ENCODE data around the gene ARID5A. TPM values are rescaled to one million over a fixed set of nuclear protein-coding genes. Genes with fewer than 3 reads are reported as not detected.
"Not testable (repeated sequence)": the region's sequence is repeated elsewhere in the genome, so short reads cannot be mapped to it uniquely, and the experiment has no call there.

The ARID5A gene
- total RNA-seq, 1 experiment from 2014 or later: 9.3 TPM

GRCh38 chr2:96498021-96498431 is 38.5 kb upstream of the ARID5A start:
- DNase-seq: no peak
- H3K27me3 Mint-ChIP-seq (ENCODE audit: unreplicated experiment): no peaks in the 10 kb centered on the region
- H3K4me3 Mint-ChIP-seq (ENCODE audit: low read depth, unreplicated experiment): no peak overlapping the region
- CTCF ChIA-PET: no interaction called here
- peaks cover 26% of the 10 kb centered on the region for H3K36me3 Mint-ChIP-seq (ENCODE audit: insufficient read depth, unreplicated experiment)
- H3K27ac Mint-ChIP-seq (ENCODE audit: unreplicated experiment): no peak overlapping the region
- intact Hi-C loops (cut with micrococcal nuclease; ENCODE audit: unreplicated experiment): no loop called here
- TF ChIP-seq CTCF (IDR thresholded peaks at IDR 0.05; ENCODE audit: unreplicated experiment): no peak
- peaks cover 6% of the 10 kb centered on the region for H3K9me3 Mint-ChIP-seq (ENCODE audit: low read depth, unreplicated experiment)
- peaks cover 27% of the 10 kb centered on the region for H3K4me1 Mint-ChIP-seq (ENCODE audit: low read depth, unreplicated experiment)
- no TSS peak for BruUV-seq (replicated peaks)

GRCh38 chr2:96498611-96499010 is 37.9 kb upstream of the ARID5A start:
- H3K27ac Mint-ChIP-seq (ENCODE audit: unreplicated experiment); DNase-seq; intact Hi-C loops (cut with micrococcal nuclease; ENCODE audit: unreplicated experiment); H3K27me3 Mint-ChIP-seq (ENCODE audit: unreplicated experiment); H3K4me3 Mint-ChIP-seq (ENCODE audit: low read depth, unreplicated experiment); H3K9me3 Mint-ChIP-seq (ENCODE audit: low read depth, unreplicated experiment); CTCF ChIA-PET: not testable (repeated sequence)
- Mint-ChIP-seq H3K4me1 (ENCODE audit: low read depth, unreplicated experiment) (peaks cover 22% of the 10 kb centered on the region), H3K36me3 (ENCODE audit: insufficient read depth, unreplicated experiment) (peaks cover 26% of the 10 kb centered on the region)
- TSS peak; percentile 1 for BruUV-seq (replicated peaks)

- Mint-ChIP-seq H3K27ac (ENCODE audit: unreplicated experiment) (no peak overlapping the region), H3K4me1 (ENCODE audit: low read depth, unreplicated experiment) (peaks cover 22% of the 10 kb centered on the region), H3K4me3 (ENCODE audit: low read depth, unreplicated experiment) (no peak overlapping the region), H3K36me3 (ENCODE audit: insufficient read depth, unreplicated experiment) (peaks cover 26% of the 10 kb centered on the region), H3K9me3 (ENCODE audit: low read depth, unreplicated experiment) (peaks cover 6% of the 10 kb centered on the region), H3K27me3 (ENCODE audit: unreplicated experiment) (no peaks in the 10 kb centered on the region)
- no peak for TF ChIP-seq CTCF (IDR thresholded peaks at IDR 0.05; ENCODE audit: unreplicated experiment)
- intact Hi-C loops (cut with micrococcal nuclease; ENCODE audit: unreplicated experiment): no loop called here
- CTCF ChIA-PET: interaction anchor here (1.1 kb wide), 1 partner anchor 8 kb away, joined by 3 read pairs; no protein-coding TSS in a partner anchor
- no TSS peak for BruUV-seq (replicated peaks)
- DNase-seq: no peak
These were observed 37.2 kb upstream of the ARID5A start for GRCh38 chr2:96499061-96499960.

- no TSS peak for BruUV-seq (replicated peaks)
- TF ChIP-seq CTCF (IDR thresholded peaks at IDR 0.05; ENCODE audit: unreplicated experiment): no peak
- peaks cover 1% of the 10 kb centered on the region for H3K9me3 Mint-ChIP-seq (ENCODE audit: low read depth, unreplicated experiment)
- CTCF ChIA-PET: no interaction called here
- peaks cover 33% of the 10 kb centered on the region for H3K36me3 Mint-ChIP-seq (ENCODE audit: insufficient read depth, unreplicated experiment)
- no peak for DNase-seq
- H3K4me1 Mint-ChIP-seq (ENCODE audit: low read depth, unreplicated experiment): peaks cover 24% of the 10 kb centered on the region
- intact Hi-C loops (cut with micrococcal nuclease; ENCODE audit: unreplicated experiment): no loop called here
- H3K4me3 Mint-ChIP-seq (ENCODE audit: low read depth, unreplicated experiment): no peak overlapping the region
- no peaks in the 10 kb centered on the region for H3K27me3 Mint-ChIP-seq (ENCODE audit: unreplicated experiment)
- no peak overlapping the region for H3K27ac Mint-ChIP-seq (ENCODE audit: unreplicated experiment)
These were observed 36.0 kb upstream of the ARID5A start for GRCh38 chr2:96500385-96501066.

All from Calu3 (cell line).